Fibroblast of lung (primary cell): ENCODE data around the gene EHD3. TPM values are rescaled to one million over a fixed set of nuclear protein-coding genes. Genes with fewer than 3 reads are reported as not detected.
A peak's percentile ranks its signal among the peaks of the same experiment; 100 is the strongest.

Experiments
- DNase-seq, 2 donors: peaks; one replicate each; pipeline versions ENCODE4 v3.0.0 to v3.0.0-alpha.2; 2010; ENCODE audit warnings: low read depth in 2 of 2
- H2AFZ ChIP-seq: 2 replicates; pipeline ENCODE4 v1.5.1; 2012; ENCODE audit warnings: low read length, control low read depth, inconsistent platforms
- H3K27ac ChIP-seq: 2 replicates; pipeline ENCODE4 v1.5.1; 2011; ENCODE audit warnings: low read length, control low read depth; ENCODE audit not compliant: insufficient read depth
- H3K27me3 ChIP-seq: 2 replicates; pipeline ENCODE4 v1.5.1; 2011; ENCODE audit warnings: mild to moderate bottlenecking, low read length; ENCODE audit not compliant: control insufficient read depth, insufficient read depth
- H3K36me3 ChIP-seq: 2 replicates; pipeline ENCODE4 v1.5.1; 2011; ENCODE audit warnings: low read length; ENCODE audit not compliant: control insufficient read depth, insufficient read depth
- H3K4me1 ChIP-seq: 2 replicates; pipeline ENCODE4 v1.5.1; 2011; ENCODE audit warnings: low read length; ENCODE audit not compliant: control insufficient read depth, insufficient read depth; ENCODE audit errors: extremely low read depth
- H3K4me2 ChIP-seq: 2 replicates; pipeline ENCODE4 v1.5.1; 2011; ENCODE audit warnings: low read length, control low read depth; ENCODE audit not compliant: insufficient read depth; ENCODE audit errors: extremely low read depth
- H3K4me3 ChIP-seq, 4 experiments: fragments of 200-600 bp in 1 of 4; sonication (generic) in 1 of 4; replicated peaks in 1 of 4; 2 replicates each; pipeline ENCODE4 v1.5.1; 2011 to 2016; ENCODE audit warnings: low read length in 4 of 4, low read depth in 3 of 4, mild to moderate bottlenecking in 3 of 4, control low read depth in 2 of 4, inconsistent platforms in 1 of 4, mixed read lengths in 1 of 4; ENCODE audit not compliant: insufficient read depth in 1 of 4; ENCODE audit errors: control extremely low read depth in 1 of 4
- H3K79me2 ChIP-seq: 2 replicates; pipeline ENCODE4 v1.5.1; 2012; ENCODE audit warnings: mild to moderate bottlenecking, low read length, inconsistent platforms; ENCODE audit not compliant: control insufficient read depth, insufficient read depth
- H3K9ac ChIP-seq: 2 replicates; pipeline ENCODE4 v1.5.1; 2011; ENCODE audit warnings: mild to moderate bottlenecking, low read length, control low read depth; ENCODE audit not compliant: insufficient read depth
- H3K9me3 ChIP-seq: 2 replicates; pipeline ENCODE4 v1.5.1; 2012; ENCODE audit warnings: low read depth, low read length; ENCODE audit not compliant: control insufficient read depth, insufficient read depth
- H4K20me1 ChIP-seq: 2 replicates; pipeline ENCODE4 v1.5.1; 2011; ENCODE audit warnings: low read length; ENCODE audit not compliant: control insufficient read depth, insufficient read depth; ENCODE audit errors: extremely low read depth
- CTCF ChIP-seq, 2 donors: IDR thresholded peaks in 1 of 2; conservative IDR thresholded peaks in 1 of 2; 1 replicate in 1 of 2; 2 replicates in 1 of 2; pipeline ENCODE4 v1.5.1; 2011 to 2012; ENCODE audit warnings: low read length in 2 of 2, control low read depth in 1 of 2, inconsistent platforms in 1 of 2, low read depth in 1 of 2, mild to moderate bottlenecking in 1 of 2
- EZH2 ChIP-seq: IDR thresholded peaks from 2 replicates; pipeline ENCODE4 v1.5.1; 2012; ENCODE audit warnings: low read length, control low read depth, mild to moderate bottlenecking; ENCODE audit errors: missing control alignments
- polyA plus RNA-seq, 2 donors: library from polyadenylated mRNA; depleted of rRNA in 1 of 2; stranded (reverse) in 1 of 2; unstranded in 1 of 2; fragments of >200 nt; gene quantifications; 2 replicates each; pipeline ENCODE4 v1.2.1, GENCODE V29; 2011 to 2012; ENCODE audit warnings: missing spikeins in 1 of 2
- total RNA-seq: library from RNA; depleted of rRNA; stranded (reverse); fragments of >200 nt; gene quantifications from 2 replicates; pipeline ENCODE4 v1.2.1, GENCODE V29; 2014

The EHD3 gene
- total and polyA plus RNA-seq, 2 donors (not counting 1 experiment from before 2014, with no cell fraction given) = 30.6 to 37.5 TPM

- Histone ChIP-seq H3K79me2 (no peaks in the 10 kb centered on the region), H3K4me1 (no peaks in the 10 kb centered on the region)
These were observed 19.6 kb downstream of the EHD3 start for GRCh38 chr2:31253356-31254131.

GRCh38 chr2:31254237-31255203 is 20.6 kb downstream of the EHD3 start:
- Histone ChIP-seq H3K27ac (no peak overlapping the region), H2AFZ (no peak overlapping the region), H3K9ac (no peak overlapping the region), H3K9me3 (no peaks in the 10 kb centered on the region), H3K4me3 (no peak overlapping the region), H3K36me3 (peaks cover 3% of the 10 kb centered on the region), H3K79me2 (no peaks in the 10 kb centered on the region), H3K27me3 (no peaks in the 10 kb centered on the region), H3K4me1 (no peaks in the 10 kb centered on the region), H3K4me2 (no peak overlapping the region), H4K20me1 (no peaks in the 10 kb centered on the region)
- DNase-seq = no peak
- TF ChIP-seq CTCF (conservative IDR thresholded peaks at IDR 0.05 in 1 of 2, IDR thresholded peaks at IDR 0.05 in 1 of 2; ENCODE audit: low read depth in 1 of 2, low read length in 2 of 2) = no peak
- no peak for TF ChIP-seq EZH2

More at GRCh38 chr2:31253356-31254131, 19.6 kb downstream of the EHD3 start:
- H2AFZ ChIP-seq = no peak overlapping the region
- H3K9me3 ChIP-seq = no peaks in the 10 kb centered on the region
- peaks cover 6% of the 10 kb centered on the region for H3K36me3 ChIP-seq
- no peak overlapping the region for H3K4me3 ChIP-seq
- no peak overlapping the region for H3K9ac ChIP-seq
- TF ChIP-seq EZH2 (no peak), CTCF (conservative IDR thresholded peaks at IDR 0.05 in 1 of 2, IDR thresholded peaks at IDR 0.05 in 1 of 2; ENCODE audit: low read depth in 1 of 2, low read length in 2 of 2) (peak in 1 of 2 donors; percentile 3)
- H3K4me2 ChIP-seq = no peak overlapping the region
- no peak for DNase-seq
- H3K27ac ChIP-seq = no peak overlapping the region
- no peaks in the 10 kb centered on the region for H4K20me1 ChIP-seq
- no peaks in the 10 kb centered on the region for H3K27me3 ChIP-seq
